ENCODE data around the gene VAPA.
A peak's percentile ranks its signal among the peaks of the same experiment; 100 is the strongest.

Gene VAPA, protein sequence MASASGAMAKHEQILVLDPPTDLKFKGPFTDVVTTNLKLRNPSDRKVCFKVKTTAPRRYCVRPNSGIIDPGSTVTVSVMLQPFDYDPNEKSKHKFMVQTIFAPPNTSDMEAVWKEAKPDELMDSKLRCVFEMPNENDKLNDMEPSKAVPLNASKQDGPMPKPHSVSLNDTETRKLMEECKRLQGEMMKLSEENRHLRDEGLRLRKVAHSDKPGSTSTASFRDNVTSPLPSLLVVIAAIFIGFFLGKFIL

GRCh38 chr18:9913526-9914333 is at the start of gene VAPA:
TSS of gene VAPA (plus strand) at chr18:9914016. CDS start at chr18:9914257, 241 bp downstream.
- peak; percentile 97 for DNase-seq

DNA sequence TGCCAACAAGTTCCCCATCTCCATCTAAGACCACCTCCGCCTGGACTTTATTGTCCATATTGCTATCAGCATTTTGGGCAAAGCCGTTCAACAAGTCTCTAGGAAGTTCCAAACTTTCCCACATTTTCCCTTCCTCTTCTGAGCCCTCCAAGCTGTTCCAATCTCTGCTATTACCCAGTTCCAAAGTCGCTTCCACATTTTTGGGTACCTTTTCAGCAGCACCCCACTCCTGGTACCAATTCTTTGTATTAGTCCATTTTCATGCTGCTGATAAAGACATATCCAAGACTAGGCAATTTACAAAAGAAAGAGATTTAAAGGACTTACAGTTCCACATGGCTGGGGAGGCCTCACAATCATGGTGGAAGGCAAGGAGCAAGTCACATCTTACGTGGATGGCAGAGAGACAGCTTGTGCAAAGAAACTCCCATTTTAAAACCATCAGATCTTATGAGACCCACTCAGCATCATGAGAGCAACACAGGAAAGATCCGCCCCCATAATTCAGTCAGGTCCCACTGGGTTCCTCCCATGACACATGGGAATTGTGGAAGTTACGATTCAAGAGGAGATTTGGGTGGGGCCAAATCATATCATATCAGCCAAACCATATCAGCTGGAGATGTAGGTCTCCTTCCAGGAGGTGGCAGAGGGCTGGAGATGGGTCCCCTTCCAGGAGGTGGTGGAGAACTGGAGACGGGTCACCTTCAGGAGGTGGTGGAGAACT is 47.9 kb upstream of the VAPA start:
- no peak for DNase-seq

GRCh38 chr18:9866627-9867026 is 47.2 kb upstream of the VAPA start:
- no peak for DNase-seq

GRCh38 chr18:9867071-9867594 is 46.7 kb upstream of the VAPA start:
- no peak for DNase-seq

GRCh38 chr18:9868857-9869714 is 44.7 kb upstream of the VAPA start:
- no peak for DNase-seq

DNA sequence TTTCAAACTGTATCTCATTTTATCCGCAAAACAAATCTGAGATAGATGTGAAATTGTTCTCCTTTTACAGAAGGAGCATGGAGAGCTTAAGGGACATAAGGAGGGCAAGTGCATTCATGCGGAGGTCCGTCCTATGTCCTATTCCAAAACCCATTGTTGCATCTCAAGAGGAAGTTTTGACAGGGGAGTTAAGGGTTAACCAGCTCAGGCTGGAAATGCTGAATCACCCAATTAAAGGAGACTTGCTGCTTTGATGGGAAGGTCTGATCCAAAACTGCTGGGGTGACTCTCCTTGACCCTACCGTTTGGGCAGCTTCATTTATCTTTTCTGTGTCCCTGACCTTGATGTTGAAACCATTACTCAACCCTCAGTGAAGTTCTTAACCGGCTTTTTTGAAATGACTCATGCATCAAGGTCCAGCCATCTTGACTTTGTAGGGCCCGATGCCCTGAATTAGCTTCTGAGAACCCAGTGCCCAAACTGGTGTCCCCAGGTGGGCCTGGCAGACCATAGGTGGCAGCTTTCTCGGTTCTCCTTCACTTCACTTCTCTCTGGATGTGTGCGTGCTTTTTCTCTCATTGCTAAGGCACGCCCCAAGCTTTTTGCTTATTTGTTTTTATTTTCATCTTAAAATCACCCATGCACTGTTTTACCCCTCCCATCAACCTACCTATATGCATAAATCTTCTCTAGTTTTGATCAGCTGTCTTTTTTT is 43.9 kb upstream of the VAPA start:
- no peak for DNase-seq

GRCh38 chr18:9870431-9871008 is 43.3 kb upstream of the VAPA start:
- no peak for DNase-seq

- no peak for DNase-seq
These were observed 42.5 kb upstream of the VAPA start for GRCh38 chr18:9871244-9871746.

GRCh38 chr18:9872823-9873222 is 41.0 kb upstream of the VAPA start:
- DNase-seq = no peak

GRCh38 chr18:9874728-9875127 is 39.1 kb upstream of the VAPA start:
- DNase-seq = no peak

DNA sequence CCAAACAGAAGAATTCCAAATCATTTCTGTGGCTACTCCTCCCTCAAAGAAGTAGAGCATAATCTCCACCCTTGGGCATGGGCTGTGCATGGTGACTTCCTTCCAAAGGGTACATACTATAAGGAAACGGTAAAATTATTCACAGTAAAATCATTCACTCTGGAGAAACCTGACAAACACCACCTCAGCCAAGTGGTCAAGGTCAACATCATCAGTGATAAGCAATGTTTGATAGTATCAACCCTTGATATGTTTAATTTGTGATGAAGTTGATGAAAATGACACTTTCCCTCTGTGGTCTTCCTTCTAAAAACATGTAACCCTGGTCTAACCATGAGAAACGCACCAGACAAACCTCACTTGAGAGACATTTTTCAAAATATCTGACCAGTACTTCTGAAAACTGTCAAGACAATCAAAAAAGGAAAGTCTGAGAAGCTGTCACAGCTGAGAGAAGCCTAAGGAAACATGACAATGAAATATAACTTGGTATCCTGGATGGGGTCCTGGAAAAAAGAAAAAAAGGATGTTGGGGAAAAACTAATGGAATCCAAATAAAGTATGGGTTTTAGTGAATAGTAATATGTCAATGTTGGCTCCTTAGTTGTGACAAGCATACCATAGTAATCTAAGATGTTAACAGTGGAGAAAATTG is 37.5 kb upstream of the VAPA start:
- DNase-seq = no peak

DNA sequence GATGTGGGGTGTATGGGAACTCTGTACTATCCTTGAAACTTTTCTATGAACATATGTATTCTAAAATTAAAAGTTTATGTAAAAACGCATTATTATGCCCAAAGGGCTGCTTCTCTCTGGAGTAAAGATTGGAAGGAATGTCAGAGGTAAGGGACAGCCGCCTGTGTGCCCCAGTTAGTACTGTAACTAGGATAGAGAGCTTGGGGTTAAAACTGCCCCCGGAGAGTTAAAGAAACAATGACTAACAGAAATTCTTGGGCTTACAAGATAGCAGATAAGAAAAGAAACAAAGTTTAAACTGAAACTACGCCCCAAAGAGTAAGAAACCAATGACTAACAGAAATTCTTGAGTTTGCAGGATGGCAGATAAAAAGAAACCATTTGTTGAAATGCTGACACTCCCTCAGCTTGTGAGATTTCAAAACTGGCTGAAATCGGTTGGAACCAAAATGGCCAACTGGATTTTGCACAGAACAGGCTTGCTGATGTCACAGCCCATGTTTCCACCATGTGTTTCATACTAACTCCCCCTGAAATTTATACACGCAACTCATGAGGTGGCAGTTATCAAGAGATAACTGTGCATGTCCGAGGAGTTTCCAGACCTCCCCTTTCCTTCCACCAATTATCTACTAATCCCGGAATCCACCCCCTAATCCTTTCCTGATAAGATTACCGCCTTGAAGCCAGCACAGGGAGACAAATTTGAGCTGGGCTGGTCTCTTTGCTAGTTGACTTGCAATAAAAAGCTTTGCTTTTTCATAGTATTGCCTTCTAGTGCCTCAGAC is 36.8 kb upstream of the VAPA start:
- no peak for DNase-seq

DNA sequence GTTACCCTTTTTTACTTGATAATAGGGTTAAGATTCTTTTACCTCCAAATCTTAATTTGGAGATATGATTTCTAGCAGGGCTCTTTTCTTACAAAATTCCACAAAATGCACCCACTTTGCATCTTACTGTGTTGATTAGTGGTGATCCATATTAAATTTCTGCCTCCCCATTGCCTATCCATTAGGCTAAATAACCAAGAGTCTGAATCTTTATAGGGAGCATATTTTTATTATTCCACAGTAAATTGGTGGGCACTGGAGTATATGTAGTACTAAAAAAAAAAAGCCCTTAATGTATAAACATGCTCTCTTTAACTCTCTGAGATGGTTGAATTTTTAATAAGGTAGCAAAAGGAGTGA is 36.2 kb upstream of the VAPA start:
- no peak for DNase-seq

- no peak for DNase-seq
These were observed 35.7 kb upstream of the VAPA start for GRCh38 chr18:9878095-9878494.

DNA sequence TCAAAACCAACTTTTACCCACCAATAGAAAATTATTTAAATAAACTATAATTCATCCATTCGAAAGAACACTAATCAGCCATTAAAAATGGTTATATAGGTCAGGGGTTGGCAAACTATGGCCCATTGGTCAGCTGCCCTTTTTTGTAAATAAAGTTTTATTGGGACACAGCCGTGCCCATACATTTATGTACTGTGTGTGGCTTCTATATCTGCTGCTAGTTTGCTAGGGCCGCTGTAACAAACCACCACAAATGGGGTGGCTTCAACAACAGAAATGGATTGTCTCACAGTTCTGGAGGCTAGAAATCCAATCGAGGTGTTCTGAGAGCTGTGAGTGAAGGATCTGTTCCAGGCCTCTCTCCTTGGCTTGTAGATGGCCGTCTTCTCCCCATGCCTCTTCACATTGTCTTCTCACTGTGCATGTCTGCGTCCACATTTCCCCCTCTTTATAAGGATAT is 35.0 kb upstream of the VAPA start:
- DNase-seq = no peak

- DNase-seq = no peak
These were observed 29.7 kb upstream of the VAPA start for GRCh38 chr18:9884090-9884489.

DNA sequence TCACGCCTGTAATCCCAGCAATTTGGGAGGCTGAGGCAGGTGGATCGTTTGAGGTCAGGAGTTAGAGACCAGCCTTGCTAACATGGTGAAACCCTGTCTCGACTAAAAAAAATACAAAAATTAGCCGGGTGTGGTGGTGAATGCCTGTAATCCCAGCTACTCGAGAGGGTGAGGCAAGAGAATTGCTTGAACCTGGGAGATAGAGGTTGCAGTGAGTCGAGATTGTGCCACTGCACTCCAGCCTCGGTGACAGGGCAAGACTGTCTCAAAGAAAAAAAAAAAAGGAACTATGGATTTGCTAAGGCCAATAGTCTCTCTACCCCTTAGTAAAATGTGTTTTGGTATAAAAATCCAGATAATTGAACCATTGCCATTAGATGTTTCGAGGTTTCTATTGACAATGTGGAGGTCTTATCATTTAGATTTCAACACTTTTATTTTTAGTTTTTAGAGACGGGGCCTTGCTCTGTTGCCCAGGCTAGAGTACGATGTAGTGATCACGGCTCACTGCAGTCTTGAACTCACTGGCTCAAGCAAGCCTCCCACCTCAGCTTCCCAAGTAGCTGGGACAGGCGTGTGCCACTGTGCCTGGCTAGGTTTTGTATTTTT is 29.2 kb upstream of the VAPA start:
- no peak for DNase-seq

DNA sequence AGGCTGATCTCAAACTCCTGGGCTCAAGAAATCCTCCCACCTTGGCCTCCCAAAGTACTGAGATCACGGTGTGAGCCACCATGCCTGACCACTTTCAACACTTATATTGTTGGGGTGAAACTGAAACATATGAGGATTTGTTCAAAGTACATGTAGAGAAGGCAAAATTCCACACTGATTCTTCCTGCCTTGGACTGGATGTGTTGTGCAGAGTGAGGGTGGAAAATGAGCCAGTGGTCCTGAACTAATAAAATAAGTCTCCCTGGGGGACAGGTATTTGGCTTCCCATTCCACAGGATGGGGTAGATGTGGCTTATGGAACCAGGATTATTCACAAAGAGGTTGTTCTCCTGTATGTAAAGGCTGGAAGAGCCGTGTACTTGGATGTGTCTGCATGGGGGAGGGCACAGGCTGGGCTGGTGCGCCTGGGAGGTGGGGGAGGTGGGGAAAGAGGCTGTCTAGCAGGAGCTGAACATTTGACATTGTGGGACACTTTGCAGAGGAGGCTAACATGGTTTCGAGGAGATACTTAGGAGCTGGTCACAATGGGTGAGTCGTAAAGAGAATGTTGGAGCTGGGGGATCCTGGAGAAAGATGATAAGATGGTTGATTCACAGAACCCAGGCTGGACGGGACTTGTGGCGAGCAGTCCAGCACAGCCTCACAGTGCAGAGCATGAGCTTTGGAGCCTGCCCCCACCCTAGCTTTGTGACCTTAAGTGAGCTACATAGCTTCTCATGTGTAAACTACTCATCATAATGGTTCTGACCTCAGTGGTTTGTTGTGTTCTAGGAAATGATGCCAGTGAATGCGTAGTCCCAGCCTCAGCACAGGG is 28.4 kb upstream of the VAPA start, which contains the start of gene TXNDC2:
Gene TXNDC2, plus strand, starts transcription at position 804 of the 835 bp plus-strand sequence. CDS start 708 bp downstream, outside the sequence.
- DNase-seq = no peak
